ENCODE measurements around the gene FNDC3B.

Gene FNDC3B

DNA sequence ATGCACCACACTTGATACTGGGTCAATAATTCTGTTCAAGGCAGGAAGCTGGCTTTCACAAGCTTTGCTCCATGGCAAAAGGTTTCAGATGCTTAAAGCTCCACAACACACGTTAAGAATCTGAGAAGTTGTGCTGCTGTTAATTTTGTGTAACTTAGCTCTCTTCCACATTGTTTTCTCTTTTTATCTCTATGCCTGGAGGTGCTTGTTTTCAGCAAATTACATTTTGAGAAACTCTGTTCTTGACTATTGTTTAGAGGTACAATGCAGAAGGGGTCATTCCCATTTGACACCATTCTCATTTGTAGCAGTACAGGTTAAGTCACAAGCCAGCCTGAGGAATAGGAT, 156.0 kb downstream of the FNDC3B start:
- DNase-seq = no peak

DNA sequence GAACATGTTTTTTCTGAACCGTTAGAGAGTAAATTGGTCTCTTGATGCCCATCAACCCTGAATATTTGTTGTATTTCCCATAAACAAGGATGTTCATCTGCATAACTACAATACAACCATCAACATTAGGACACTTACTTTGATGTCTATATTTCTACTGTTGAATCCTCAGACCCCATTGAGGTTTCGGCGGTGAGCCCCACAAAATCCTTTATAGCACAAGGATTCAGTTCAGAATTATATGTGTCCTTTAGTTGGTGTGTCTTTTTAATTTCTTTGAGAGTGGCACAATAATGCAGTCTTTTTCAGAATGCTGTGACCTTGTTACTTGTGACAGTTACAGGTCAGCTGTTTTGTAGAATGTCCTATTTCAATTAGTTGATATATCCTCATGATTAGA, 158.0 kb downstream of the FNDC3B start:
- no peak for DNase-seq

DNA sequence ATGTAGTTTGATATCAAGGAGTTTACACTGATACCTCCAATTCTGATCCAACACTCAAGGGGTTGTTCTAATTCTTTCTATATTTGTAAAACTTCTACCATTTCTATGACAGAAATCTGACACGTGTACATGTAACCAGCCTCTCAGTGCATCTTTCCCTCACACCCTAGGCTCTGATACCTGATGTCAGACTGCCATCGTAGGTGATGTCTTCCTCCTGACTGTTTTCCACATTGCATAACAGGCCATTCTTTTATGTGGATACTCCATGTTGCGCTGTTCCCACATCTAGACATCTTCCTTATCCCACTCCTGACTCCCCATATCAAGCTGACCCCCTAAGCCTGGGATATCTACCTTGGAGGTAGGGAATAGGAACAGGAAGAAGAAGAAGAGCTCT, 159.1 kb downstream of the FNDC3B start:
- no peak for DNase-seq

DNA sequence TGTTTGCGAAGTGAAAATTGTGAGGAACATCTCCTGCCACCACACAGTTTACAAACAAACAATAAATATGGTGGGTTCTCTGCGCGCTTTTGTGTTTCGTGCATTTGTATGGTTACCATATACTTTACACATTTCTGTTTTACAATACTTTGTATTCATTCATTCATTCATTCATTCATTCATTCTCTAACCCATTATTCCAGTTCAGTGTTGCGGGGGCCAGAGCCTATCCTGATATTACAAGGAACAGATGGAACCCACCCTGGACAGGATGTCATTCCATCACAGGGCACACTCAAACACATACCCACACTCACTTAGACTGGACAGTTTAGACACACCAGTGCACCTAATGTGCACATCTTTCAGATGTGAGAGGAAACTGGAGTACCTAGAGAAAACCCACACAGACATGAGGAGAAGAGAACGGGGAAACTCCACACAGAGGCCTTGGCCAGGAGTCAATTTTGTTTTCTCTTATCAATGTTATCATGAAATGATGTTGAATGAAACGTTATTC, 160.5 kb downstream of the FNDC3B start:
- DNase-seq = no peak

DNA sequence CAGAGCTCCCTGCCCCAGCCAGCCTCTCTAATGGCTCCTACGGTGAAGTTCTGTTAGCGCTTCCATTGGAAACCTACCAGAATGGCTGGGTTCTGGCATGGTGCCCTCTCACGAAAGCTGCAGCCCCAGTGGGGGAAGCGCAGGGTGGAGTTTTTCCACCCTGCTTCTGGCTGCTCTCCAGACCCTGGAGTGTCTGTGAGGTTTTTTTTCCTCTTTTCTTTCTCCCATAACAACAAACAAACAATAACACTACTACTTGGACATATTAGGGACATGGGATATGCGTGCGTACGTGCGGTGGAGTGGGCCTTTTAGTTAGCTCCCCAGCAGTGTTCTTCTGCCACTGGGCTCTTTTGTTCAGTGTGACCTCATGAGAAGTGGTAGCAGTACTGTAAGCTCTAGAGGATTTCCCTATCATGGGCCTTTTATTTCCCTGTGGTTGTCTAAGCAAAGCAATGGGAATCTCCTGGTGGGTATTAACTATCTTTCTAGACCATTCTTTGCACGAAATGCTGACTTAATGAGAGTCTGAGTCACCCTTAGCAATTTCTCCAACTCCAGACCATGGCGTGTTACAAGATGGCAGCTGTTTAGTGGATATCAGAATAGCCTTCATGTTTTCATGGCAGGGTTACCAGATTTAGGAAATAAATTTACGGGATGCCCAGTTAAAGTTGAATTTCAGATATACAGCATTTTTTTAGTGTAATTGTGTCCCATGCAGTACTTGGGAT, 161.9 kb downstream of the FNDC3B start:
- DNase-seq = no peak

DNA sequence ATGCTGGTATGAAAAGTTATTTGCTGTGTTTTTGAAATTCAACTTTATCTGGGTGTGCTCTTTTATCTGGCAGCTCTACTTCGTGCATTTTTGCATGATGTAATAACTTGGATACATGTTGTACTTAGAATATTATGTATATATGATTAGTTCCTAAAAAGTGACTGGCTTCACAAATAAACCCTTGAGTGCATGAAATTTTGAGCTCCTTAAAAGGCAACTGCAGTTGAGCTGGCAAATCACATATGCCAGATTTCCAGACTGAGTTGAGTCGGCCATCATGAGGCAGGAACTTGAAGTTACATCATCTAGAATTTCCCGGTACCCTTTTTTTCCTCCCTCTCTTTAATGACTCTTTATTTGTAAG, 162.5 kb downstream of the FNDC3B start:
- no peak for DNase-seq

DNA sequence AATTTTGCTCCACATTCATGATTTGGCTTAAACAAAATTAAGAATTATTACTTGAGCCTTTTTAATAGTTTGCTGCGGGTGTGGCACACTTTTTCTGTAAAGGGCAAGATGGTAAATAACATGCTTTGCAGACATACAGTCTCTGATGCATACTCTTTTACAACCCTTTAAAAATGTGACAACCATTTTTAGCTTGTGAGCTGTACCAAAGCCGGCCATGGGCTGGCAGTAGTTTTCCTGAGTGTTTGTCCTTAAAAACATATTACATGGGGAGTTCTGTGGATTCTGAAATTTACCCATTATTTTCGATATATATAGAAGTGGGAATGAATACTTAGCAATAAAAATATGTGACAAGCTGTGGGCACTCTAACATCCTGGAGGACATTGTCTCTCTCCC, 163.4 kb downstream of the FNDC3B start:
- no peak for DNase-seq

DNA sequence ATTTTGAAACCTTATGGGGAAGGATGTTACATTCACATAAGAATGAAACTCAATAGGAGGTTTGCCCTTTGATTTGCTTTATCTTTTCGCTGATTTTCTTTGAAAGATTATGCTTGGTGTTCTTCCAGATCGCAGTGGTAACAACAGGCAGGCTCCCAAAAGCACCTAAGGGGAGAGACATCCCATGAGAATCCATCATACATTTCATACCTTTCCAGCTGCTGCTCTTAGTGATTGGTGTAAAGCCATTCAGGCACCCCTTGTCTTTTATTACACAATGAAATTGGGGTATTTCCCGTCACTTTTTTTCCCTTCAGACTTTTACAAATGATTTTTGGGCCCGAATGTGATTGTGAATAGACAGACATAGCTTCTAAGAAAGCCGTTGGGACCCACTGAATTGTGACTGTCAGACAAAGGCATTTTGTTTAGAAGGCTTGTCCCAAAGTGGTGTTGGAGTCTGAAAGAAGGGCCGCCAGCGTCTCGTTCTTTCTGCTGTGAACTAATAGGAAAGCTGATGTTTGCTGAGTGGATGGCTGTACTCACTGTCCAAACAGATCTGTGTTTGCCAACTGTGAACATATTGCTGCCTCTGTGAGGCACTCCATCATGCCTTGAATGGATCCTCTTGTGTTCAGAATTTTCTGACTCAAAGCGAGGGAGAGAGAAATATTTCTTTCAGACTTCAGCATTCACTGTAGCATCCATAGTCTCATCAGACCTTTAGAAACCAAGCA, 164.3 kb downstream of the FNDC3B start:
- no peak for DNase-seq

DNA sequence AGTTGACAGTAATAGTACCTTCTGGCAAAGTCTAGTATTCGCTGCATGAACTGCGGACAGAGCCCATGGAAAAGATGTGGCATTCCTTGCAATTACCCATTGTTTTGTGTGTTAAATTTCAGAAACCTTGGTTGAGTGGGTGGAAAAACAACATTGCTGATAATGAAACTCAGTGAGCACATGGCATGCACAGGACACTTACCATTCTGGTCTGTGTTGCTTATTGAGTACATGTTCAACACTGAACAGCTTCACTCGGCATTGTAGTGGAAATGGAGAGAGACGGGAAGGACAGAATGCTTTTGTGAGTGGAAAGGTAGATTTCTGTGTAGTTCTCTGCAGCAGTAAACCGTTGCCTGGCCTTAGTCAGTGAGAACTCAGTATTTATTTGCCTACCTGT, 165.3 kb downstream of the FNDC3B start:
- no peak for DNase-seq

DNA sequence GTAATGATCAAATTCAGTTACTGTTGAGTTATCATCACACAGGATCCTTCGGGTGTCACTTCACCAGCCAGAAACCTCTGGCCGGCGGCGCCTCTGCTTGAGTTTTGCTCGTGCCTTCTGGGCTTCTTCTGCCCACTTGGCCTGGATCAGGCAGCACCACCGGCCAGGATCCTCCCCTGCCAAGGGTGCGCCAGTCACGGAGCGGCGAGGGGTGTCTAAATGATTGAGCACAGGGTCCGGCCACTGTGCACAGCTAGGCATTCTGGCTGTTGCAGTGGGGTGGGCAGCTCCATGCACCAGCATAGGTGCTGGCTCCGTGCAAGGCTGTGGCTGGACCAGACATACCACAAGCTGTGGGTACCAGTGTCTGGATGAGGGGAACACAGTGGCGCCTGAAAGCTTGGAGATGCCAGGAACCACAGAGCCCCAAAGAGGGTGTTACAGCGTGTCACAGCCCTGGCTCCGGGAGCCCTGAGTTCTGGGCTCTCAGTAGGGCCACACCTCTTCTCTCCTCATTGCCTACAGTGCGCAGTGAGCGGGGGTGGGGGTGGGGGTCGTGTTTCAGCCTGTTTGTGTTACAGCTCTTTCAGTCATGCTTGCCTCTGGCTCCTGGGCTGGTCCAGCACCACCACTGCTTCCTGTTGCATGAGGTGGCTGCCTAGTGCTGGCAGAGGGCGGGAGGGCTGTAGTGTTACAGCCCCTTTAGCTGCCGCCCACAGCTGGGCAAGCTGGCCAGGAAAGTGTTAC, 169.4 kb downstream of the FNDC3B start:
- no peak for DNase-seq

DNA sequence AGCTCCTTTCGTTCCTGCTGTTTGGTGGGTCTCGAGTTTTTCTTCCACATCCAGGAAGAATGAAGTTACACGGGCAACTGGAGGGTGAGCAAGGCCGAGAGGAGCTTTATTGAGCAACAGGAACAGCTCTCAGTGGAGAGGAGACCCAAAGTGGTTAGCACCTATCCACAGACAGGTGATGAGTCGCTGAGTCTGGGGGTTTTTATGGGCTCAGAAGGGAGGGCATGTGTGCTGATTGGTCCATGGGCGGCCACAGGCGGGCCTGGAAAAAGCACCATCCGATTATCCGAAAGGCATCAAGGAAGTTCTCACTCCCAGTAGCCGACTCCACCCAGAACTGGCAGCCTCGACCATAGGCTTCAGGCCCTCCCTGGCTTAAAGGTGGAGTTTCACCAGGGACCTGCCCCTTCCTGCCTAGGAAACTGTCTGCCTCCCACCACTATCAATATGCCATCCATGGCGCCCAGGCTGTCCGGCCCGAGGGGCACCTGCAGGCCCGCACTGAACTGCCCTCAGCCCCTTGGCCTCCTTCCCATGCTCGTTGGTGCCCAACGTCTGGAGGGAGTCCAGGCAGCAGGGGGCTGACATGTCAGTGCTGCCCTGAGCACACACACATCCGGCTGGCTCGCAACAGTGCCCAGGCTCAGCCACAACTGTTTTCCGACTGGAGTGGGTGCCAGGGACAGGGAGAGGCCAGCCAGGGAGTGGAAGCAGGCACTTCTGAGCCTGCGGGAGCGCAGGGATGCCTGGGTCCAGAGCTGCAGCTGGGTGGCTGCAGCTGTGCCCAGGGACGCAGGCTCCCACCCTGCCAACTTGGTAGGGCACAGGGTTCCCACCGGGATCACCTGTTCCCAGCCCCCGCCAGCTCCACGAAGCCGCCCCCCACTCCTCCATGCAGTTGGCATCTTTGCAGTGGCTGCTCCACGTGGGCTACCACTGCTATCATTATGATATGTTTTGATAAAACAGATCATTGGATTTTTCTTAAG, 170.2 kb downstream of the FNDC3B start:
- DNase-seq = no peak

DNA sequence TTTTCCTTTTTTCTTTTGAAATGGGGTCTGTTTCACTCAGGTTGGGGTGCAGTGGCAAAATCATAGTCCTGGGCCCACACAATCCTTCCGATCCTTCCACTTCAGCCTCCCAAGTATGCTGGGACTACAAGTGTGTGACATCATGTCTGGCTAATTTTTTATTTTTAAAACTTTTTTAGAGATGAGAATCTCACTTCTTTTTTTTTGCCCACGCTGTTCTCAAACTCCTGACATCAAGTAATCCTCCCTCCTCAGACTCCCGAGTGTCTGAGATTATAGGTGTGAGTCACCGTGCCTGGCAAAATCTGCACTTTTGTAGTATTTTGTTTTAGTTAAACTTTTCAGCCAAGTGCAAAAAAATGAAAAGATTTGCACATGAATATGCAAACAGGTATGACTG, 171.0 kb downstream of the FNDC3B start:
- DNase-seq = no peak

DNA sequence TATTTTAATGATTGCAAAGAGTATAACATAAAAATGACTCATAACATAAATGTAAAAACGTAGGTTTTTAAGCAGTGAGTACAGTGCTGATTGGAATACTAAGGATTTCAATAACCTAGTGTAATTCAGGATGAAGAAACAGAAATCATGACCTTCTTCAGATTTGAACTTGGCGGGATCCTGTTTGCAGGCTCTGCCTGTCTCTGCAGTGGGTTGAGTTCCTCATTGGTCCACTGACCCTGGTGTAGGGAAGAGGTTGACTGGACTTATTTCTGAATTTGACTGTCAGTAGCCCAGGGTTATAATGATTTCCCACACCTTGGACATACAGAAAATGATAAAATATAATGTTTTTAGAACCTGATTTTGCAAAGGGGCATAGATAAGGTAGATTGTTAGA, 171.7 kb downstream of the FNDC3B start:
- no peak for DNase-seq

DNA sequence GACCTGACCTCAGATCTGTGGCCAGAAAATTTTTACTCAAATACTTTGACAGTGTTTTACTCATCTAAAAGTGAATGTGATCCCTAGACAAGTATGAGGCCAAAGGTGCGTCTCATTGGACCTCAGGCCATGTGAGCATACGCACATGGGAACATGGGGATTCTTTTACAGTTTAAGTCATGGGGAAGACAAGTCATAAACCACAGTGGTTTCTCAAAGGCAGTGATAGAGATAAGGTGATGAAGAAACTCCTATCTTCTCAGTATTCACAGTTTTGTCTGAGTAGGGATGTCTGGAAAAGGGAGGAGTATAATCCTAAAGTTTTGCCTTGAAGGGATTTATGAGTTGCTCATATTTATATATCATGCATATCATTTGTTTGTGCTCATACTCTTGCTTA, 173.8 kb downstream of the FNDC3B start:
- no peak for DNase-seq

DNA sequence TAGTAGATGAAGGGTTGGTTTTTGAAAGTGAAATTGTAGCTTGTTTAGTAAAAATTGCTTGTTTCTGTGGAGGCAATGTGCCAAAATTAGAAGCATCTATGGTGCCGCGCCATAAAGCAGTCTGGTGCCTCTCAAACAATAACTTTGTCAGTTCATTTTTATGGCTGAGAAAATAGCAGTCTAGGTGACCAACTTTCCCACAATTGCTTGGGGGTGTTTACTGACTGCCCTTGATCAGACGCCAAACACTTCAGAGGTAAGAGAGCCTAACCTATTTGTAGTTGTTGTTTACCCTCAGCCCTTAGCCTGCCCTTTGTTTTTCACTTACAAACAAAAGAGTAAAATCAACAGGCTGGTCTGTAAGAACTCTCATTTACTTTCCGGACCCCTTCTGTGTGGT, 174.5 kb downstream of the FNDC3B start:
- DNase-seq = no peak

DNA sequence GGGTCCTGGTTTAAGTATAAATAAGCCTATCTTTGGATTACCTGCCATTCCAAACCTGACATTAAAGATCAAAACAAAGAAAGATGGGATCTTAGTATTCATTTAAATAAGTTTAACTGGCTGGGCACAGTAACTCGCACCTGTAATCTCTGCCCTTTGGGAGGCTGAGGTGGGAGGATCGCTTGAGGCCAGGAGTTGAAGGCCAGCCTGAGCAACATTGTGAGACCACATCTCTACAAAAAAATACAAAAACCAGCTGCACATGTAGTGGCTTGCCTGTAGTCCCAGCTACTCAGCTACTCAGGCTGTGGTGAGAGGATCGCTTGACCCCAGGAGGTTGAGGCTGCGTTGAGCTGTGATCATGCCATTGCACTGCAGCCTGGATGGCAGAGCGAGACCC, 176.9 kb downstream of the FNDC3B start:
- no peak for DNase-seq

DNA sequence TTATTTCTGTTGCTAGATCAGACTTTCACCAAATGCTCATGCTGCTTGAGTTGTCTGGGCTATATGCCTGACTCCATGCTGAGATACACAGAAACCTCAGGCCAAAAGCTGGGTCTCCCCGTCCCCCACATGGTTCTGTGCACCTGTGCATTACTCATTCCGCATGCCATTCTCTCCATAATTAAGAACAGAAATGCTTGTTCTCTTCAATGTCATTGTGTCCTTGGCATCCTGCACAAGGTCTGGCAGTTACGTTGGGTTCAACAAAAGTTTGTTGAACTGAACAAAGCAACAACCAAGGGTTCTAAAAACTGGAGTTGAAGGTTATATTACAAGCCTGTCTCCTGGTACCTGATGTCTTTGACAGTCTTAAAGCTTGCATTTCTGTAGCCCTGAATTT, 177.5 kb downstream of the FNDC3B start:
- DNase-seq = no peak

DNA sequence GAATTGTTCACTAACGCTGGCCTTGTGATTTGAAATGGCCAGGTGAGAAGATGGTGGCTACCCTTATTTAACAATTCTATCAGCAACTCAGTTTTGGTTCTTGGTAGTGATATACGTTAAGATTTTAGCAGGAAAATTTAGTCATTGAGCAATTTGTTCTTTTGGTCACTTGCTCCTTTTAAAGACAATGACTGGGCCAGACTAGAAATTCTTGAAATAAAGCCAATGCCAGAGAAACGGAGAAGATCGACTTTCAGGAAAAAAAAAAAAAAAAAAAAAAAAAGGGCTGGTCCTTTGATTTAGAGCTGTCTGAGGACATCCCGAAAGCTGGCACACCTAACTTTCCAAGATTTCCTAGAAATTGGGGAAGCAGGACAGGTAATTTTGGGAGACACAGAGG, 178.5 kb downstream of the FNDC3B start:
- peak in 1 of 2 experiments; percentile 25 for DNase-seq

DNA sequence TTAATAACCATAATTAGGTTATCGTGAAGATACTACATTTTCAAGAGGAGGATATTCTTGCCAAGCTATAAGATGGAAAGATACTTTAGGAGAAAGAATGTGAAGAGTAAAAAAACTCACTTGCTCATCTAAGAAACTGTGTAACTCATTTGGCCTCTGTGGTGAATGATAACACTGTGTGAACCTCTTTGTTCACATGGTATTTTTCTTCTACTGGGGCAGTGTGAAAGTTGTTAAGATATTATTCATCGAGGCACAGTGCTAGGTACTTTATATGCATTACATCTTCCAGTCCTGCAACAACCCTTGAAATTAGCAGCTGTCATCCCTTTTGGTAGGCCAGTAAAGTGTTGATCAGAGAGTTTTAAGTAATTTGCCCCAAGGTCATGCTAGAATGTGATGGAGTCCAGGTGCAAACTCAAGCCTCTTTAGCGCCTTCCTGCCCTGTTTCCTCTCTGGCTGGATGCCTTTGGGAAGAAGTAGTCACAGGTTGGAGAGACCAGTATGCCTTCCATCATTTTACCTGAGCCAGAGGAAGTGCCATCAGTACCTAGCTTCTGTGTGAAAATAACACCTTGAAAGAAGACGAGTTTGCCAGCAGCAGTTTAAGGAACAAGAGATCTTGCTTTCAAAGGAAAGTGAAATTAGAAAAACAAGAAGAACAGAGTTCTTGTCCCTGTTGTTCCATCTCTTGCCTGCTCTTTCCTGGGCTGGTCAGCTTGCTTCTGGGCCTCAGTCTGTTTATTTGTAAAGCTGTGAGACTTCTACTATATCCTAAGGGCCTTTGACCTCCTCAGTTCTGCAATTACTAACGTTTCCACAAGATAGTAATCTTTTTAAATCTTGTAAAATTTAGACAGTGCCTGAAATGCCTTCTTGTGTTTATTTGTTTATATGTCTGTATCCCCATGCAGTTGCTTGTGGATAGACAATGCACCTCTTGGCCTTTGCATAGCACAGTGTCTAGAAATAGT, 179.3 kb downstream of the FNDC3B start:
- no peak for DNase-seq

DNA sequence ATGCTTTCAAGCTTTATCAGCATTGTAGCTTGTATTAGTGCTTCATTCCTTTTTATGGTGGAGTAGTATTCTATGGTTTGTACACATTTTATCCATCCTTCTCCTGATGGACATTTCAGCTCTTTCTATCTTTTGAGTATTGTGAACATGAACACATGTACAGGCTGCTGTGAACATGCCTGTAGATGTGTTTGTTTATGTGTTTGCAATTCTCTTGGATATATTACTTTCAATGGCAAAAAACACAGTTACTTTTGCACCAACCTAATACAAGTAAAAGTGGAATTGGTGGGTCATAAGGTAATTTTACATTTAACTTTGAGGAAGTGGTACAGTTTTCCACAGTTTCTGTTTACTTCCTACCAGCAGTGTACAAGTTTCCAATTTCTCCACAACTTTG, 180.4 kb downstream of the FNDC3B start:
- no peak for DNase-seq

DNA sequence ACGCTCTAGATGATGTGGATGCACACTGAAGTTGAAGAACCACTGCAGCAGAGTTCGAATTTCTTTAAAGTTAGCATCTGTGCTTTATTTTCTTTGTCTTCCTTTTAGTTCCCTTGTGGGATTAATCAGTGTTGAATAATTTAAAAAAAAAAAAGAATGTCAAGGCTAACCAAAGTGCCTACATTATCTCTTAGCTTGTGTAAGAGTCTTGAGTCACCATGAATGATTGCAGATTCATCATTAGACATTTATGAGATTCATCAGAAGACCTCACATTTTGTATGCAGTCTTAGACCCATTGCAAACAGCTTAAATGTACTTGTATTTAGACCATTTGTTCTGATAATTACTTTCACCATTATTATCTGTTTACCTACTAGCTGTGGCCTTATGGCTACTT, 182.2 kb downstream of the FNDC3B start:
- no peak for DNase-seq
